Measurements from ENCODE around the gene JAK1. TPM values are rescaled to one million over a fixed set of nuclear protein-coding genes. Genes with fewer than 3 reads are reported as not detected.

JAK1 gene
- total and polyA plus RNA-seq, 9 of the 15 experiments (the other 6 are each of a cell fraction or from before 2014, with no cell fraction given) = 9.7 to 44.1 (median 42.5) TPM

DNA sequence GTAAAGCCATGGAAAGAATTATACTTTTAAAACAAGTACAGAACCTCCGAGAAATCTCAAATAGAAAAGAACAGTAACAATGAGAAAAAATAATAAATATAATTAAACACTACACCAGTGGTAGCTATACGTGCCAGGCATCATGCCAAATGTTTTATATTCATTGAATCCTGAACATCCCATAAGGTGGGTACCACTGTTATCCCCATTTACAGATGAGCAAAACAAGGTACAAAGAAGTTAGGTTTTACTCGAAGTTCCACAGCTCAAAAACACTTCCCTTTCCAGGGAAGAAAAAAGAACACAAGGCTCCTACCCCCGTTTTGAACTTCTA lies 33.4 kb downstream of the JAK1 start:
- ChIA-PET POLR2A (interaction anchor here (0.7 to 2.4 kb wide), 2 partner anchors 10 to 13 kb away, joined by 3 to 8 read pairs; no protein-coding TSS in a partner anchor), CTCF (ENCODE audit: low intra/inter-chr PET ratio) (no interaction called here)
- Histone ChIP-seq H3K36me3 (ENCODE audit: control insufficient read depth, insufficient read depth, low read length) (no peaks in the 10 kb centered on the region), H3K9ac (ENCODE audit: insufficient read depth in 1 of 2, low read depth in 2 of 2, low read length in 2 of 2) (no peak overlapping the region), H3K4me1 (replicated peaks in 1 of 2; ENCODE audit: control insufficient read depth in 2 of 2, insufficient read depth in 2 of 2, low read length in 2 of 2) (peaks cover 0 to 23% of the 10 kb centered on the region in 2 experiments; a peak in 2 of 5 replicates), H3K4me2 (ENCODE audit: insufficient read depth, low read length) (no peak overlapping the region; the same call in 1 of the 2 replicates), H3K9me3 (replicated peaks; ENCODE audit: control insufficient read depth, insufficient read depth, low read depth, low read length) (no peaks in the 10 kb centered on the region), H3K9me1 (ENCODE audit: control insufficient read depth, insufficient read depth, low read length) (no peaks in the 10 kb centered on the region), H3K27ac (ENCODE audit: extremely low read depth, low read depth, low read length) (no peak overlapping the region), H3K79me2 (ENCODE audit: control insufficient read depth, insufficient read depth, low read length) (peaks cover 61% of the 10 kb centered on the region), H3K27me3 (ENCODE audit: control insufficient read depth in 2 of 2, insufficient read depth in 2 of 2, low read length in 2 of 2) (no peaks in the 10 kb centered on the region), H2AFZ (ENCODE audit: low read depth, low read length) (no peak overlapping the region), H4K20me1 (replicated peaks; ENCODE audit: control insufficient read depth, insufficient read depth, low read length) (peaks cover 17% of the 10 kb centered on the region; the same call in 1 of the 2 replicates), H3K4me3 (no peak overlapping the region)
- no peak for ATAC-seq
- 23% methylated on average over 4 of the region's 4 CpGs for WGBS (ENCODE audit: insufficient coverage, low coverage, missing lambda C conversion rate)
- BruUV-seq (replicated peaks) = no TSS peak
- FAIRE-seq = no peak
- in situ Hi-C loops (cut with MboI) = no loop called here
- intact Hi-C loops (cut with micrococcal nuclease) = no loop called here
- DNase-seq (ENCODE audit: extremely low read depth in 1 of 4, low spot score in 3 of 4) = no peak
- TF ChIP-seq POLR2H (tag; IDR thresholded peaks at IDR 0.05; ENCODE audit: low read depth) = no peak
- no peak for TF ChIP-seq SNIP1 (IDR thresholded peaks at IDR 0.05; ENCODE audit: low read depth)
- TF ChIP-seq, protein P1, sequence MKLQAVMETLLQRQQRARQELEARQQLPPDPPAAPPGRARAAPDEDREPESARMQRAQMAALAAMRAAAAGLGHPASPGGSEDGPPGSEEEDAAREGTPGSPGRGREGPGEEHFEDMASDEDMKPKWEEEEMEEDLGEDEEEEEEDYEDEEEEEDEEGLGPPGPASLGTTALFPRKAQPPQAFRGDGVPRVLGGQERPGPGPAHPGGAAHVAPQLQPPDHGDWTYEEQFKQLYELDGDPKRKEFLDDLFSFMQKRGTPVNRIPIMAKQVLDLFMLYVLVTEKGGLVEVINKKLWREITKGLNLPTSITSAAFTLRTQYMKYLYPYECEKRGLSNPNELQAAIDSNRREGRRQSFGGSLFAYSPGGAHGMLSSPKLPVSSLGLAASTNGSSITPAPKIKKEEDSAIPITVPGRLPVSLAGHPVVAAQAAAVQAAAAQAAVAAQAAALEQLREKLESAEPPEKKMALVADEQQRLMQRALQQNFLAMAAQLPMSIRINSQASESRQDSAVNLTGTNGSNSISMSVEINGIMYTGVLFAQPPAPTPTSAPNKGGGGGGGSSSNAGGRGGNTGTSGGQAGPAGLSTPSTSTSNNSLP (IDR thresholded peaks at IDR 0.05; ENCODE audit: borderline replicate concordance, low read depth, low read length) = no peak
- peak; percentile 42 for TF ChIP-seq CHD4 (IDR thresholded peaks at IDR 0.05; ENCODE audit: insufficient read depth, insufficient replicate concordance, low read depth, low read length, poor library complexity, severe bottlenecking)
- TF ChIP-seq, protein P2, sequence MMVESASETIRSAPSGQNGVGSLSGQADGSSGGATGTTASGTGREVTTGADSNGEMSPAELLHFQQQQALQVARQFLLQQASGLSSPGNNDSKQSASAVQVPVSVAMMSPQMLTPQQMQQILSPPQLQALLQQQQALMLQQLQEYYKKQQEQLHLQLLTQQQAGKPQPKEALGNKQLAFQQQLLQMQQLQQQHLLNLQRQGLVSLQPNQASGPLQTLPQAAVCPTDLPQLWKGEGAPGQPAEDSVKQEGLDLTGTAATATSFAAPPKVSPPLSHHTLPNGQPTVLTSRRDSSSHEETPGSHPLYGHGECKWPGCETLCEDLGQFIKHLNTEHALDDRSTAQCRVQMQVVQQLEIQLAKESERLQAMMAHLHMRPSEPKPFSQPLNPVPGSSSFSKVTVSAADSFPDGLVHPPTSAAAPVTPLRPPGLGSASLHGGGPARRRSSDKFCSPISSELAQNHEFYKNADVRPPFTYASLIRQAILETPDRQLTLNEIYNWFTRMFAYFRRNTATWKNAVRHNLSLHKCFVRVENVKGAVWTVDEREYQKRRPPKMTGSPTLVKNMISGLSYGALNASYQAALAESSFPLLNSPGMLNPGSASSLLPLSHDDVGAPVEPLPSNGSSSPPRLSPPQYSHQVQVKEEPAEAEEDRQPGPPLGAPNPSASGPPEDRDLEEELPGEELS (CRISPR knock-in tag; IDR thresholded peaks at IDR 0.05; ENCODE audit: borderline replicate concordance) = no peak
- TF ChIP-seq KDM1A (IDR thresholded peaks at IDR 0.05) = 0 out of 4 replicates have a peak, but pooled peaks of 1 of the 2 experiments have one; percentile 13
- TF ChIP-seq MAFG (tag; conservative IDR thresholded peaks at IDR 0.05) = no peak
- TF ChIP-seq RFX1 (IDR thresholded peaks at IDR 0.05) = no peak
- no peak for TF ChIP-seq E2F8 (IDR thresholded peaks at IDR 0.05; ENCODE audit: low read depth, partially characterized antibody)
- no peak for TF ChIP-seq CREB5 (CRISPR knock-in tag; IDR thresholded peaks at IDR 0.05)
- TF ChIP-seq CTCF (IDR thresholded peaks at IDR 0.05 in 2 of 3, conservative IDR thresholded peaks at IDR 0.05 in 1 of 3; ENCODE audit: insufficient read depth in 2 of 3, low read depth in 1 of 3, low read length in 3 of 3) = no peak

All from K562 (cell line).